Measurements from ENCODE around the gene CPT1A.

CPT1A gene

DNA sequence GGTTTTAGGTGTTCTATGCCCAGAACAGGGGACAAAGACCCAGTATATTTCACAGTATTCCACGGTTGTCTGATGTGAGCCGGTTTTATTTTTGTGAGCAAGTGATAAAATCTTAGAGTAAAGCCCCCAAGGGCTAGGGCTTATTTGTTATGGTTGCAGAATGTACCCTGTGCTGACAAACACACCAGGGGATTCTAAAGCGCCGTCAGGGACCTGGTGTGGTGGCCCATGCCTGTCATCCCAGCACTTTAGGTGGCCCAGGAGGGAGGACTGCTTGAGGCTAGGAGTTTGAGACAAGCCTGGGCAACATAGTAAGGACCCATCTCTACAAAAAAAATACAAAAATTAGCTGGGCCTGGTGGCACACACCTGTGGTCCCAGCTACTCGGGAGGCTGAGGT lies 39.1 kb upstream of the CPT1A start:
- DNase-seq (ENCODE audit: extremely low read depth, insufficient read length), result no peak
- no peaks in the 10 kb centered on the region for H3K27me3 ChIP-seq (replicated peaks; ENCODE audit: control insufficient read depth, insufficient read depth, low read length)

DNA sequence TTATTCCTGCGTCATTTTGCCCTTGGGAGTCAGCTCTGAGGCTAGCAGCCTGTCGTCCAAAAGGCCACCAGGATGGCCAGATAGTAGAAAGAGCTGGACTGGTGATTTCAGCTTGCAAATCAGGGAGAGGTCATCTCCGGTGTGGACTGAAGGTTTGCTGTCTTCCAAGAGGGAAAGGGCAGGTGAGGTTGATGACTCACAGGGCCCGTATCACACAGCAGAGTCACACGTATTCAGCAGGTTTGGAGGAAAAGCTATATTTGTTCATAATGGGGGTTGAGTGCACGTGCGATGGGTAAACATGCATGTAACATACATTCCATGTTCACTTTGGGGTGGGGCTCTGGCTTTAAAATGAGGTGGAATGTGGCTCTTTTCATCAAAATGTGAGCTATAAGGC lies 36.3 kb upstream of the CPT1A start:
- H3K4me3 ChIP-seq (replicated peaks; ENCODE audit: low read depth, low read length), result no peak overlapping the region
- no peaks in the 10 kb centered on the region for H3K27me3 ChIP-seq (replicated peaks; ENCODE audit: control insufficient read depth, insufficient read depth, low read length)
- no peaks in the 10 kb centered on the region for H3K36me3 ChIP-seq (ENCODE audit: control insufficient read depth, insufficient read depth, low read length)
- TF ChIP-seq CTCF (IDR thresholded peaks at IDR 0.05; ENCODE audit: insufficient read depth, low read length, poor library complexity, severe bottlenecking), result no peak
- no peak for DNase-seq (ENCODE audit: extremely low read depth, insufficient read length)

More for the DNA sequence above, 39.1 kb upstream of the CPT1A start:
- TF ChIP-seq CTCF (IDR thresholded peaks at IDR 0.05; ENCODE audit: insufficient read depth, low read length, poor library complexity, severe bottlenecking), result no peak
- no peak overlapping the region for H3K4me3 ChIP-seq (replicated peaks; ENCODE audit: low read depth, low read length)
- H3K36me3 ChIP-seq (ENCODE audit: control insufficient read depth, insufficient read depth, low read length), result no peaks in the 10 kb centered on the region

DNA sequence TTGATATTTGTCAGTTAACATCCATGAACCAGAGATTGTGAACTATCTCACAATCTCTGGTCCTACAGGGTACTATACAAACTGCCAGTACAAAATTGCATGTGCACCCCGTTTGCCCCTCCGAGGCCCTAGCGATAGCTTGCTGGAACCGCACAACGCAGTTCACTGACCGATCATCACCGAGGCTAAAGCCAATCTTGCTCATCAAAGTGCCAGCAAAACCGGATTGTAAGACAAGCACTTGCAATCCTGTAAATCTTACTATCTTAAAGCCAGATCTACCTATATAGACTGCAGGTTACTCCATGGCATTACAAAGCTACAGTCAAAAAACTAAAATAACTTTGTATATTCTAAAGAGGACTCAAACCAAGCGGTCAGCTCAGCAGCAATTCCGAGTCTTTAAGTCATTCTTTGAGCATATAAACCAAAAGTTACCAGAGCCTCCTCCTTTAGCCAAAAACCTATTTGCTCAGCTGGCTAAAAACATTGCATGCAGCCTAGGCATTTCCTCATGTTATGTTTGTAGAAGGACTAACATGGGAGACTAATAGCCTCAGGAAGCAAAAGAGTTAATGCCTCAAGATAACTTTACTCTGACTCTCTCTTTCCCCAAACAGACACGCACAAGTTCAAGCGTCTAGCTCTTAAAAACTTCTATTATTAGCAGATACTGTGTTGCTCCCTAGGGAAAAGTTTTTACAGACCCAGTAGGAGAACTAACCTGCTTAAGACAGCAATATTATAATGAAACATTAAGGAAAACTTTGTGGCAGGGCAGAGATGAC lies 30.7 kb upstream of the CPT1A start:
- H3K36me3 ChIP-seq (ENCODE audit: control insufficient read depth, insufficient read depth, low read length), result no peaks in the 10 kb centered on the region
- DNase-seq (ENCODE audit: extremely low read depth, insufficient read length), result no peak
- H3K27me3 ChIP-seq (replicated peaks; ENCODE audit: control insufficient read depth, insufficient read depth, low read length), result no peaks in the 10 kb centered on the region; the same call in 1 of the 2 replicates
- no peak for TF ChIP-seq CTCF (IDR thresholded peaks at IDR 0.05; ENCODE audit: insufficient read depth, low read length, poor library complexity, severe bottlenecking)
- H3K4me3 ChIP-seq (replicated peaks; ENCODE audit: low read depth, low read length), result no peak overlapping the region

DNA sequence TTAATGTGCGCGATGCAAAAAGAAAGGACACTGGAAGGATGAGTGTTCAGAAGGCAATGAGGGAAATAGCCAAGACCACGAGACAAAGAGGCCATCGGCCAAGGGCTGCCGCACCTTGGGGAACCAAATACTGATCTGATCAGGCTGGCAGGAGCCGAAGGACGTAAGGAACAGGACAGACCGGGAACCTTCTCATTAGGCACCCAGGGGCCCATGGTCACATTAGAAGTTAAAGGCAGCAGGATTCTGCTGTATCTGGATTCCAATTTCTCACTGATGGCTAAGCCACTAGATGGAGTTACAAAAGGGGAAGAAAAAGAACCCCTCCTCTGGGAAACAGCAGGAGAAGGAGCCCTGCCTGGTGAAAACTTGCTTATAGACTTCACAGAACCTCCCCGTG lies 28.8 kb upstream of the CPT1A start:
- no peaks in the 10 kb centered on the region for H3K36me3 ChIP-seq (ENCODE audit: control insufficient read depth, insufficient read depth, low read length)
- TF ChIP-seq CTCF (IDR thresholded peaks at IDR 0.05; ENCODE audit: insufficient read depth, low read length, poor library complexity, severe bottlenecking), result no peak
- no peak overlapping the region for H3K4me3 ChIP-seq (replicated peaks; ENCODE audit: low read depth, low read length)
- no peak for DNase-seq (ENCODE audit: extremely low read depth, insufficient read length)
- H3K27me3 ChIP-seq (replicated peaks; ENCODE audit: control insufficient read depth, insufficient read depth, low read length), result no peaks in the 10 kb centered on the region; the same call in 1 of the 2 replicates

- Histone ChIP-seq H3K27me3 (replicated peaks; ENCODE audit: control insufficient read depth, insufficient read depth, low read length) (no peaks in the 10 kb centered on the region; the same call in 1 of the 2 replicates), H3K36me3 (ENCODE audit: control insufficient read depth, insufficient read depth, low read length) (no peaks in the 10 kb centered on the region), H3K4me3 (replicated peaks; ENCODE audit: low read depth, low read length) (no peak overlapping the region)
- no peak for DNase-seq (ENCODE audit: extremely low read depth, insufficient read length)
- no peak for TF ChIP-seq CTCF (IDR thresholded peaks at IDR 0.05; ENCODE audit: insufficient read depth, low read length, poor library complexity, severe bottlenecking)
Observed at GRCh38 chr11:68868221-68868835, 26.6 kb upstream of the CPT1A start.
